Uterus (tissue), 4 donors: ENCODE measurements around the gene SH3PXD2A. TPM values are rescaled to one million over a fixed set of nuclear protein-coding genes. Genes with fewer than 3 reads are reported as not detected.

ENCODE experiments used
- DNase-seq, 2 donors: peaks; one replicate each; pipeline ENCODE4 v3.0.0-alpha.2; 2019 to 2020
- H3K27ac ChIP-seq, 2 donors: fragments of 200-600 bp; sonication (generic); 1 replicate in 1 of 2; 2 replicates in 1 of 2; pipeline ENCODE4 v1.5.1; 2016 to 2018
- H3K27me3 ChIP-seq, 2 donors: fragments of 200-600 bp; sonication (generic); one replicate each; pipeline ENCODE4 v1.5.1; 2018 to 2019; ENCODE audit warnings: control low read depth in 1 of 2
- H3K36me3 ChIP-seq, 2 donors: fragments of 200-600 bp; sonication (generic); one replicate each; pipeline ENCODE4 v1.5.1; 2019; ENCODE audit warnings: control low read depth in 1 of 2
- H3K4me1 ChIP-seq, 2 donors: fragments of 200-600 bp; sonication (generic); one replicate each; pipeline ENCODE4 v1.5.1; 2018 to 2019; ENCODE audit warnings: control low read depth in 1 of 2
- H3K4me3 ChIP-seq, 2 donors: fragments of 200-600 bp; sonication (generic); 1 replicate in 1 of 2; 2 replicates in 1 of 2; pipeline ENCODE4 v1.5.1; 2018 to 2019; ENCODE audit warnings: mild to moderate bottlenecking in 1 of 2
- H3K9me3 ChIP-seq, 2 donors: fragments of 200-600 bp; sonication (generic); one replicate each; pipeline ENCODE4 v1.5.1; 2019; ENCODE audit warnings: control low read depth in 1 of 2
- POLR2A ChIP-seq, 2 donors: fragments of 450-650 bp; IDR thresholded peaks; one replicate each; pipeline ENCODE4 v1.6.1; 2016; ENCODE audit warnings: antibody characterized with exemption in 2 of 2, mild to moderate bottlenecking in 1 of 2, moderate library complexity in 1 of 2
- intact Hi-C: fragments of 100-400 bp; cut with DNase I; formaldehyde crosslinking; loops from one replicate; pipeline ENCODE4 v1.15.1; 2023; ENCODE audit warnings: low total_unique reads
- total RNA-seq, 4 donors: library from RNA; depleted of rRNA in 3 of 4; stranded (reverse); fragments of >200 nt in 3 of 4; gene quantifications; one replicate each; pipeline versions ENCODE4 v1.1.0 to v1.2.4, GENCODE V29; 2014 to 2023
- TF ChIP-seq, protein P1 (sequence below), 4 experiments: fragments of 200-600 bp in 2 of 4; fragments of 450-650 bp in 2 of 4; sonication (generic) in 2 of 4; IDR thresholded peaks; one replicate each; pipeline ENCODE4 v1.5.1; 2016 to 2019; ENCODE audit warnings: antibody characterized with exemption in 4 of 4, mild to moderate bottlenecking in 2 of 4, moderate library complexity in 1 of 4
- donor health status: DM: yes; HTN: yes; CAD: no.

The SH3PXD2A gene
- total RNA-seq, 4 donors from 2014 or later = 12.6 to 117 (median 46.6) TPM

DNA sequence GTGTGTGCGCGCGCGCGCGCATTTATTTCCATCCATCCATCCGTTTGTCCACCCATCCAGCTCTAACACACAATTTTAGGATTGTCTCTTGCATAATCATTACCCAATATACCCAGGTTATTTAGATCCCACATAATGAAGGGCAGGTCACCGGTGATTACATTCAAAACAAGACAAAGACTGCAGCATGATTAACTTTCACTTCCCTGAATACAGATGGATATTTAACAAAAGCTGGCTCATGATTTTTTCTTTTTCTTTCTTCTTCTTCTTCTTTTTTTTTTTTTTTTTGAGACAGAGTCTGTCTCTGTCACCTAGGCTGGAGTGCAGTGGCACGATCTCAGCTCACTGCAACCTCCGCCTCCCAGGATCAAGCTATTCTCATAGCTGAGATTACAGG is 86.2 kb downstream of the SH3PXD2A start:
- DNase-seq = no peak
- no peaks in the 10 kb centered on the region for H3K36me3 ChIP-seq
- no peaks in the 10 kb centered on the region for H3K27me3 ChIP-seq
- peaks cover 0 to 6% of the 10 kb centered on the region in 2 donors for H3K4me1 ChIP-seq
- no peak for TF ChIP-seq POLR2A (IDR thresholded peaks at IDR 0.05)
- TF ChIP-seq, protein P1, sequence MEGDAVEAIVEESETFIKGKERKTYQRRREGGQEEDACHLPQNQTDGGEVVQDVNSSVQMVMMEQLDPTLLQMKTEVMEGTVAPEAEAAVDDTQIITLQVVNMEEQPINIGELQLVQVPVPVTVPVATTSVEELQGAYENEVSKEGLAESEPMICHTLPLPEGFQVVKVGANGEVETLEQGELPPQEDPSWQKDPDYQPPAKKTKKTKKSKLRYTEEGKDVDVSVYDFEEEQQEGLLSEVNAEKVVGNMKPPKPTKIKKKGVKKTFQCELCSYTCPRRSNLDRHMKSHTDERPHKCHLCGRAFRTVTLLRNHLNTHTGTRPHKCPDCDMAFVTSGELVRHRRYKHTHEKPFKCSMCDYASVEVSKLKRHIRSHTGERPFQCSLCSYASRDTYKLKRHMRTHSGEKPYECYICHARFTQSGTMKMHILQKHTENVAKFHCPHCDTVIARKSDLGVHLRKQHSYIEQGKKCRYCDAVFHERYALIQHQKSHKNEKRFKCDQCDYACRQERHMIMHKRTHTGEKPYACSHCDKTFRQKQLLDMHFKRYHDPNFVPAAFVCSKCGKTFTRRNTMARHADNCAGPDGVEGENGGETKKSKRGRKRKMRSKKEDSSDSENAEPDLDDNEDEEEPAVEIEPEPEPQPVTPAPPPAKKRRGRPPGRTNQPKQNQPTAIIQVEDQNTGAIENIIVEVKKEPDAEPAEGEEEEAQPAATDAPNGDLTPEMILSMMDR (IDR thresholded peaks at IDR 0.05) = no peak
- no peak overlapping the region for H3K4me3 ChIP-seq
- H3K9me3 ChIP-seq = no peaks in the 10 kb centered on the region
- intact Hi-C loops = no loop called here
- H3K27ac ChIP-seq = no peak overlapping the region

DNA sequence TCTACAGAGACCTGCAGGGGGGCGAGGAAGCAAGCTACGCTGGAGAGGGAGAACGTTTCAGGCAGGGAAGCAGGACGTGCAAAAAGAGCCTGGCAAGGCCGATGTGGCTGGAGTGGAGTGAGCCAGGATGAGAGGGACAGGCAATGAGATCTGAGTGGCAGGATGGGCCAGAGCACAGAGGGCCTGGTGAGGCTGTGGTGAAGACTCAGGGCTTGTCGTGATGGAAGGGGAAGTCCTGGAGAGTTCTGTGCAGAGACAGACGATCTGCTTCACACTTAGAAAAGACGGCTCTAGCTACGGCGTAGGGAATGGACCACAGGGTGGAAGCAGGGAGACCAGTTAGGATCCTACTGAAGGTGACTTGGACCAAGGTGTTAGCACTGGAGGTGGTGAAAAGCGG is 87.0 kb downstream of the SH3PXD2A start:
- H3K27me3 ChIP-seq = no peaks in the 10 kb centered on the region
- no peak for DNase-seq
- no peaks in the 10 kb centered on the region for H3K36me3 ChIP-seq
- H3K4me3 ChIP-seq = no peak overlapping the region
- TF ChIP-seq POLR2A (IDR thresholded peaks at IDR 0.05) = no peak
- intact Hi-C loops = no loop called here
- no peak overlapping the region for H3K27ac ChIP-seq
- H3K9me3 ChIP-seq = no peaks in the 10 kb centered on the region
- H3K4me1 ChIP-seq = peaks cover 0 to 6% of the 10 kb centered on the region in 2 donors

DNA sequence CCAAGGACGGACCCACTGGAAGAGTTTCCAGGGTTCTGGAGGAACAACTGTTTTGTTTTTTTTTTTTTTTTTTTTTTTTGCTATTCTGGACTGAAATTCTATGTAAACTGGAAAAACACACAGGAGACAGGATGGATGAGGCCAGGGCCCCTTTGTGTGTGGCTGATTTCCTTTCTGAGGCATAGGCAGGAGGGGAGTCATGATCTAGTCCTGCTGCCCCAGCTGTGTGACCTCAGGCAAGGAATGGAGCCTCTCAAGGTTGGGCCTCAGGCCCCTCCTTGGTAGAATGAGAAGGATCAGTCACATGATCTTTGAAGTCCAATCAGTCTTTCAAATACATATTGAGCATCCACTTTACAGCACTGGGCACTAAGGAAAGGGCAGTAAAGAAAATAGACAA is 87.6 kb downstream of the SH3PXD2A start:
- intact Hi-C loops = no loop called here
- Histone ChIP-seq H3K9me3 (no peaks in the 10 kb centered on the region), H3K4me1 (peaks cover 0 to 6% of the 10 kb centered on the region in 2 donors), H3K4me3 (no peak overlapping the region), H3K27me3 (no peaks in the 10 kb centered on the region), H3K27ac (no peak overlapping the region), H3K36me3 (no peaks in the 10 kb centered on the region)
- TF ChIP-seq POLR2A (IDR thresholded peaks at IDR 0.05) = no peak
- TF ChIP-seq, protein P1 (IDR thresholded peaks at IDR 0.05) = no peak
- no peak for DNase-seq

DNA sequence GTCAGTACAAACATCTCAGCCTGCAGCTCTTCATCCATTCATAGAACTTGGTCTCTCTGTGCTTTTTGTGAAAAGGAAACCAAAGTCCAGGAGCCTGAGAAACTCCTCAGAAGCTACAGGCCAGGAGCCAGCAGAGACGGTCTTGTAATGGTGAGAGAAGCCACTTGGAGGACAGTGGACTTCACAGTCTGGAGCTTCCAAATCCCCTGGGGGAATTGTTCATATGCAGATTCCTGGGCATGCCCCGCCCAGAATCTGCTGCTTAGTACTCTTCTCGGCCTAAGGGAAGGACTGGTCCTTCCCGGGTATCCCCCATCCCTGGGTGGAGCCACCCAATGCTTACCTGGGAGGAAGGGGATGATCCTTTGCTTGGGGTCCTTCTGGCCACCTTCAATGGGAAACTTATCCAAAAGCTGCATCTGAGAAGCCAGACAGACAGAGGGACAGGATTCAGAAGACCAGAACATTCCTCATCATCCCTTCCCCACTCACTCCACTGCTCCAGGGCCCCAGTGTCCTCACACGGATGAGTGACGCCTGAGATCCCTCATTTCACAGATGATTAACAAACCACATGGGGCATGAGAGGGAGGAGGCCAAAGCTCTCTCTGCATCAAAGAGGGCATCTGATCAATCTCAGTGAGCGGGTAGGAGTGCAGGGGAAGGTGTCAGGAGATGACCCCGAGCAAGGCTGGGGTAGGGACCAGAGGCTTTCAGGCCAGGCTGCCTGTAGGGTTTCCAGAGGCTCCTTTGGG is 88.4 kb downstream of the SH3PXD2A start:
- no peaks in the 10 kb centered on the region for H3K9me3 ChIP-seq
- no peaks in the 10 kb centered on the region for H3K27me3 ChIP-seq
- H3K4me1 ChIP-seq = peaks cover 0 to 3% of the 10 kb centered on the region in 2 donors
- H3K36me3 ChIP-seq = no peaks in the 10 kb centered on the region
- no peak overlapping the region for H3K27ac ChIP-seq
- intact Hi-C loops = no loop called here
- no peak for TF ChIP-seq POLR2A (IDR thresholded peaks at IDR 0.05)
- TF ChIP-seq, protein P1 (IDR thresholded peaks at IDR 0.05) = no peak
- no peak overlapping the region for H3K4me3 ChIP-seq
- DNase-seq = no peak

DNA sequence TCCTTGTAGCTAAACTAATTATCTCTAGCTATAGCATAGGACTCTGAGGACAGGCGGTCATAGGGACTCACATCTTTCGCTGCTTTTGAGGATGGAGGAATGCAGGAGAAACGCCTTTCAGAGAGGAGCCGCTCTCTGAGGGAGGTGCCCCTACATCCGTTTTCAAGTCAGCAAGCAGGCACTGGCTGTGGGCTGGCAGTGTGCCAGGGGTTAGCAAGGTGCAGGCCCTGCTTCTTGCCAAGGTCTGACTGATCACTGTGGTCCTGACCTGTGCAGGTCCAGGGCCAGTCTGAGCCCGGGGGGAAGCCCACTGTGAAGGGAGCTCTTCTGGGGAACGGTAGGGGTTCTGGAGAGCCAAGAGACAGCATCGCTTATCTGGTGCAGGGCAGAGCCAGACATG is 89.4 kb downstream of the SH3PXD2A start:
- no peak for DNase-seq

More for the DNA sequence above, 89.4 kb downstream of the SH3PXD2A start:
- H3K4me1 ChIP-seq = no peaks in the 10 kb centered on the region
- H3K4me3 ChIP-seq = no peak overlapping the region
- TF ChIP-seq, protein P1 (IDR thresholded peaks at IDR 0.05) = no peak
- no peak for TF ChIP-seq POLR2A (IDR thresholded peaks at IDR 0.05)
- H3K36me3 ChIP-seq = no peaks in the 10 kb centered on the region
- no peaks in the 10 kb centered on the region for H3K9me3 ChIP-seq
- intact Hi-C loops = no loop called here
- H3K27me3 ChIP-seq = no peaks in the 10 kb centered on the region
- no peak overlapping the region for H3K27ac ChIP-seq
